ENCODE data around the gene CCNK.

Gene CCNK

GRCh38 chr14:99534333-99534732, 53.1 kb downstream of the CCNK start:
- TF ChIP-seq CTCF (IDR thresholded peaks at IDR 0.05; ENCODE audit: low read length, missing control alignments): no peak
- no peak overlapping the region for H3K4me3 ChIP-seq (replicated peaks; ENCODE audit: low read depth, low read length)
- DNase-seq (ENCODE audit: low read depth): no peak

GRCh38 chr14:99534863-99535262, 53.7 kb downstream of the CCNK start:
- DNase-seq (ENCODE audit: low read depth): no peak
- H3K4me3 ChIP-seq (replicated peaks; ENCODE audit: low read depth, low read length): no peak overlapping the region
- no peak for TF ChIP-seq CTCF (IDR thresholded peaks at IDR 0.05; ENCODE audit: low read length, missing control alignments)

GRCh38 chr14:99535448-99535847, 54.2 kb downstream of the CCNK start:
- no peak for TF ChIP-seq CTCF (IDR thresholded peaks at IDR 0.05; ENCODE audit: low read length, missing control alignments)
- no peak for DNase-seq (ENCODE audit: low read depth)
- H3K4me3 ChIP-seq (replicated peaks; ENCODE audit: low read depth, low read length): no peak overlapping the region

GRCh38 chr14:99535908-99536778, 54.9 kb downstream of the CCNK start:
- no peak overlapping the region for H3K4me3 ChIP-seq (replicated peaks; ENCODE audit: low read depth, low read length)
- DNase-seq (ENCODE audit: low read depth): no peak
- no peak for TF ChIP-seq CTCF (IDR thresholded peaks at IDR 0.05; ENCODE audit: low read length, missing control alignments)

GRCh38 chr14:99537399-99537798, 56.2 kb downstream of the CCNK start:
- no peak overlapping the region for H3K4me3 ChIP-seq (replicated peaks; ENCODE audit: low read depth, low read length)
- TF ChIP-seq CTCF (IDR thresholded peaks at IDR 0.05; ENCODE audit: low read length, missing control alignments): no peak
- DNase-seq (ENCODE audit: low read depth): peak; percentile 77

GRCh38 chr14:99538275-99538674, 57.1 kb downstream of the CCNK start:
- no peak for DNase-seq (ENCODE audit: low read depth)
- no peak for TF ChIP-seq CTCF (IDR thresholded peaks at IDR 0.05; ENCODE audit: low read length, missing control alignments)
- no peak overlapping the region for H3K4me3 ChIP-seq (replicated peaks; ENCODE audit: low read depth, low read length)

- no peak for DNase-seq (ENCODE audit: low read depth)
- TF ChIP-seq CTCF (IDR thresholded peaks at IDR 0.05; ENCODE audit: low read length, missing control alignments): no peak
- H3K4me3 ChIP-seq (replicated peaks; ENCODE audit: low read depth, low read length): no peak overlapping the region
Measured at GRCh38 chr14:99538733-99539132, 57.5 kb downstream of the CCNK start.
